ENCODE results near the gene TEX51. TPM values are rescaled to one million over a fixed set of nuclear protein-coding genes. Genes with fewer than 3 reads are reported as not detected.

Gene TEX51
- total and polyA plus RNA-seq, 2 of the 4 experiments (the other 2 are of a cell fraction) = not detected

GRCh38 chr2:126932529-126932928 is 33.8 kb downstream of the TEX51 start:
- H3K9me1 ChIP-seq (ENCODE audit: insufficient read depth, low read length) = no peaks in the 10 kb centered on the region
- H3K9ac ChIP-seq (ENCODE audit: low read depth, low read length) = no peak overlapping the region
- no CpG with 5 or more reads among the region's 4 CpGs for WGBS, 2 experiments (ENCODE audit: extremely low coverage in 2 of 2, insufficient read length in 1 of 2)
- H2BK120ac ChIP-seq (ENCODE audit: low read depth, low read length) = no peak overlapping the region
- H2AK9ac ChIP-seq (replicated peaks; ENCODE audit: low read depth, low read length, poor library complexity) = no peak overlapping the region
- H3K36me3 ChIP-seq (ENCODE audit: control insufficient read depth, insufficient read depth, low read length) = no peaks in the 10 kb centered on the region
- H3K9me3 ChIP-seq (ENCODE audit: control insufficient read depth, insufficient read depth, low read length) = no peaks in the 10 kb centered on the region
- DNase-seq (no peak), ATAC-seq (ENCODE audit: low read depth) (no peak)
- ChIA-PET POLR2A (ENCODE audit: unreplicated experiment) (no interaction called here), CTCF (no interaction called here)
- dilution Hi-C loops (cut with HindIII; ENCODE audit: low sequenced_read_pairs, unreplicated experiment) (no loop called here), intact Hi-C loops (cut with micrococcal nuclease) (no loop called here), in situ Hi-C loops (cut with MboI; ENCODE audit: low sequenced_read_pairs) (no loop called here)
- H4K5ac ChIP-seq (ENCODE audit: low read depth, low read length) = no peak overlapping the region
- H2AFZ ChIP-seq (replicated peaks; ENCODE audit: low read length, poor library complexity) = no peak overlapping the region
- H3K18ac ChIP-seq (ENCODE audit: low read depth, low read length) = no peak overlapping the region
- no TSS peak for BruUV-seq (replicated peaks)
- peaks cover 7% of the 10 kb centered on the region for H3K27me3 ChIP-seq (ENCODE audit: control insufficient read depth, insufficient read depth, low read length)
- H3K14ac ChIP-seq (replicated peaks; ENCODE audit: low read depth, low read length) = no peak overlapping the region
- no peak overlapping the region for H3K56ac ChIP-seq (ENCODE audit: extremely low read depth, insufficient read depth, low read length)
- TF ChIP-seq CEBPB (IDR thresholded peaks at IDR 0.05; ENCODE audit: low read depth, low read length) = 0 out of 2 replicates have a peak, but pooled peaks have one; percentile 7
- TF ChIP-seq POLR2A (IDR thresholded peaks at IDR 0.05; ENCODE audit: low read depth, low read length) = no peak
- H4K8ac ChIP-seq (ENCODE audit: low read depth in 2 of 2, low read length in 2 of 2) = no peak overlapping the region
- no peaks in the 10 kb centered on the region for H4K20me1 ChIP-seq (ENCODE audit: insufficient read depth, low read length)
- H3K4me2 ChIP-seq (ENCODE audit: low read depth, low read length) = no peak overlapping the region
- H2BK20ac ChIP-seq (ENCODE audit: low read depth, low read length) = no peak overlapping the region
- H2BK5ac ChIP-seq (ENCODE audit: low read depth, low read length, poor library complexity, severe bottlenecking) = no peak overlapping the region
- H3K27ac ChIP-seq (ENCODE audit: insufficient read depth, low read length) = no peak overlapping the region
- H3K23ac ChIP-seq (ENCODE audit: low read depth, low read length) = no peak overlapping the region
- H2AK5ac ChIP-seq (ENCODE audit: low read depth, low read length) = no peak overlapping the region
- no peak overlapping the region for H4K91ac ChIP-seq (ENCODE audit: insufficient read depth, low read depth, low read length)
- no peak overlapping the region for H3K4ac ChIP-seq (ENCODE audit: low read depth, low read length)
- no peaks in the 10 kb centered on the region for H3K79me1 ChIP-seq (ENCODE audit: low read depth in 1 of 2, low read length in 2 of 2)
- no peak overlapping the region for H2BK15ac ChIP-seq (ENCODE audit: low read depth, low read length)
- no peaks in the 10 kb centered on the region for H3K4me1 ChIP-seq (ENCODE audit: control insufficient read depth, insufficient read depth, low read length)
- no peak overlapping the region for H3K4me3 ChIP-seq (ENCODE audit: insufficient read depth, low read depth, low read length)

Data from IMR-90 (cell line).